Dermis microvascular lymphatic vessel endothelial cell (primary cell): ENCODE results near the gene FBXO8. TPM values are rescaled to one million over a fixed set of nuclear protein-coding genes. Genes with fewer than 3 reads are reported as not detected.

Source experiments
- DNase-seq, 2 donors: peaks; one replicate each; pipeline versions ENCODE4 v3.0.0 to v3.0.0-alpha.2; 2010; ENCODE audit warnings: low read depth in 2 of 2
- total RNA-seq: library from RNA; depleted of rRNA; stranded (reverse); fragments of >200 nt; gene quantifications from 2 replicates; pipeline ENCODE4 v1.2.1, GENCODE V29; 2014

Gene FBXO8
- total RNA-seq, 1 donor from 2014 or later: 24.3 TPM

GRCh38 chr4:174210952-174211490 is 72.4 kb downstream of the FBXO8 start:
- no peak for DNase-seq

DNA sequence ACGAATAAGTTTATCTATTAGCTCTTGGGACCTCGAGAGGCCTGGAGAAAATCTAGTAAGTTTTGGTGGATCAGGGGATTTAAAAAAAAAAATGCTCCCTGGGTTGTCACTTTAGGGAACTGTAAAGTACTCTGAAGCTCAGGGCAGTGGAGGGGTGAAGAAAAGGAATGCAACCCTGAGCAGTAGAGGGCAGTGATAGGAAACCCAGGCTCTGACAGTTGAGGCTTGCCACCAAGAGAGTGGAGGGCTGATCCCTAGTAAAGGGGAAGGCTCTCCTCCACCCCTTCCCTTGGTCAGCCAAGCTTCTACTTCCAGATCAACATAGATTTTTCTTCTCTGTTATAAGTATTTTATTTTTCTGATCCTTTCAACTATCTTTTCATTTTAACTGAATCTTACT is 73.1 kb downstream of the FBXO8 start:
- no peak for DNase-seq

DNA sequence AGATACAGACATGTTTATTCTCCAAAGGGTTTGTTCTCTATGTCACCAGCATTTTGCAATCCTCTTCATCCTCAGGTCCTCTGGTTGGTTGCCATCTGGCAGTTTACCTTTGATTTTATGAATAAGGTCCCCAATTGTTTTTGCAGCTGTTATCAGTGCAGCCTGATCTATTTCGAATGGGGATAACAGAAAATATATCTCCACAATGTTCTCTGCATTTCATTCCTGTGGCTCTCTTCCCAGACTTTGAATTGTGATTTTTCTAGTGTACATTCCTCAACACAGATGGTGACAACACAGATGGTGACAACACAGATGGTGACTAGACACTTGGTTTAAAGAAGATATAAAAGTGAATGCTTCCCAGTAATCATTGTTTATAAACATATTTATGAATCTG is 74.1 kb downstream of the FBXO8 start:
- no peak for DNase-seq

DNA sequence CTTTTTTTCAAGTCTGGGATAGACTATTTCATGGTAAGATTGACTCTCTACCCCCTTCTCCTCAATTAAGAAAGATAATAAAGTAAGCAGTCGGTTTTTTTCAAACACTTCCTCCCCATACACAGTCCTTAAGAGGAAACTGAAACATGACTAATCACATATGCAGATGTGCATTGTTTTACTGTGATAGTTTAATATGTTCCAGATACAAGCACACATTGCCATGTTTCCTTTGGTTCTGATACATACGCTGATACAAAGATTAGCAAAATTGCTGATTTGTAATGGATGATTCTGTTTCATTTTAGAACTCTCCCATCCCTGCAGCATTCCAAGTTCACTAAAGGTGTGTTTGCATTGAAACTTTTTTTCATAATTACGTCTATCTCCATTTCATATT is 76.1 kb downstream of the FBXO8 start:
- no peak for DNase-seq

- no peak for DNase-seq
Observed at GRCh38 chr4:174204164-174204831, 79.2 kb downstream of the FBXO8 start.

GRCh38 chr4:174201871-174202270 is 81.6 kb downstream of the FBXO8 start:
- no peak for DNase-seq

- DNase-seq: no peak
Observed at GRCh38 chr4:174199735-174200134, 83.7 kb downstream of the FBXO8 start.

DNA sequence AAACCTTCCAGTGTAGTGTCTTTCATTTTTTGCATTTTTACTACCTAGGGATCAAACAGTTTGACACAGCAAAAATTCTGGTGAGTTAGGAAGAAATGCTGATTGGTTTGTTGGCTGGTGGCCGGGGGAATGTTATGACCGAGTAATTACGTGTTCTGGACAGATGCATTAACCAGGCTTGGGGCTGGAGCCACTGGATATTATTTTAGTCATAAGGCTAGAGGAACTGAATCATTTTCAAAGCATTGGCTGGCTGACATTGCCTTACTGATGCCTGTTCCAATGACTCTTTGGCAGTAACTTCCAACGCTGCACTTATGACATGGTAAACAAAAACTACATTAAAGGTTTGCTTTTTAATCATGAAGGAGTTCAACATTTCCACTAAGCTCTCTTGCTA is 84.6 kb downstream of the FBXO8 start:
- peak; percentile 5 to 47 for DNase-seq

DNA sequence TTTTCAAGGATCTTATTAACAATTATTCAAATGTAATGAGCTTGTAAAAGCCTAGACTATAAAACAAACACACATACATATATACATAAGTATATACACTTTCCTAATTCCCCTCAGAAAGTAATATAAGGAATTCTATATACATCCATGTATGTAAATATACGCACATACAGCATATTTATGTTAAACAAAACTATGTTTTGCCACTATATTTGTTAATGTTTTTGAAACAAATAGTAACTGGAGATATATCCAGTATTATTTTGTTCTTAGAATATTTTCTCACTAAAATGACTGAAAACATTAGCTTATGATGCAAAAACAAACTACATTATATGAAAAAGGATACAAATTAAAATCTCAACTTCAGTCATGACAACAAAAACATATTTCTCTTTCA is 85.1 kb downstream of the FBXO8 start:
- DNase-seq: no peak

DNA sequence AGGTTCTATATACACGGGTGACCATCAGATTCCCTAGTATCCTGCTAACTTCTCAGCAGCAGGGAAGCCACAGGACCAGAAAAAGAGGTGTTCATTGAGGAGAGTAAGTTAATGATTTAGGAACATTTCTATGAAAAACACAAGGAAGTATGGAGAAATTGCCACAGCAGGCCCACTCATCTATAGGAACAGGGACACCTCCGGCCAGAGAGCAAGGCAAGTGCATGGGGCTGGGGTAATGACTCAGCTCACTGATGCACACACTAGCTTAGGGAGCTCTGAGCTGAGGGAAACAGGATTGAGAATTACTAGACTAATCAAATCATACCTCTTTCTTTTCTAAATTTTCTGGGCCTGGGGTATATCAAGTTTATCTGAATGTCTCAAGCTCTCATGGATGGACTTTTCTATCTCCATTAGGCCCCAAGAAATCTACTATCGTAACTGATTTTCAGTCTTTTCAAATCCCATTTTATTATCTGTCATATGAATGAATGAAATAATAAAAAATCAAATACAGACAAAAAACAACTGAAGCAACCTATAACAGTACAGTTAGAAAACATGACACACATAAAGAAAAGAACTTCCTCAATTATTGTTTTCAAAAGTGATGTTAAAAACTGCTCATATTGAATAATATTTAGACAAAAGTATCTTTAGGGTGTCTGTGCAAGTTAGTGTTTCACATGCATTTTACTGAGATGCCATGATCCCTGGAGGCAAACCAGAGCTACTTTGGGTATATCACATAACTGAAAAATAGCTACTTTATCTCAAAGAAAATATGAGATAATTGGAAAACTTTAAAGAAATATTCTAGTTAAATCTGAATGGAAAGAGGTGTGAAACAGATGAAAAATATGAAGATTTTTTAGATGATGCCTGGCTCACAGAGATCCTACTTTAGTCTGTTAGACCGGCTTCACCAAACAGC is 89.8 kb downstream of the FBXO8 start:
- DNase-seq: no peak

DNA sequence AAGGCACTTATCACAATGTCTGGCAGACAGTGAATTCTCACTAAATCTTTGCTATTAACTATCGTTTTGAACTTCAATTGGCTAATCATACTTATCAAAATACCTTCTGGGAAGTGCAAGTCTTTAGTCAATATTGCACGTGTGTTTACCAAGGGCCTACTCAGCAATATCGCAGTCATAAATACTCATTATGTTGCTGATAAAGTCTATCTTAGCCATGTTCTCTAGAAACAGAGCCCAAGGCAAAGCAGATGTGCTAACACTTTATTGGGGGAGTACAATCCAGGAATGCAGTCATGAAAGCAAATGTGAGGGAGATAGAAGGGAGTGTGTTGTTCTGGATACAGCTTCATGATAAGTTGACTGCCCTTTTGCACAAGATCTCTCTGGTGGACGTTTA is 90.5 kb downstream of the FBXO8 start:
- DNase-seq: no peak

DNA sequence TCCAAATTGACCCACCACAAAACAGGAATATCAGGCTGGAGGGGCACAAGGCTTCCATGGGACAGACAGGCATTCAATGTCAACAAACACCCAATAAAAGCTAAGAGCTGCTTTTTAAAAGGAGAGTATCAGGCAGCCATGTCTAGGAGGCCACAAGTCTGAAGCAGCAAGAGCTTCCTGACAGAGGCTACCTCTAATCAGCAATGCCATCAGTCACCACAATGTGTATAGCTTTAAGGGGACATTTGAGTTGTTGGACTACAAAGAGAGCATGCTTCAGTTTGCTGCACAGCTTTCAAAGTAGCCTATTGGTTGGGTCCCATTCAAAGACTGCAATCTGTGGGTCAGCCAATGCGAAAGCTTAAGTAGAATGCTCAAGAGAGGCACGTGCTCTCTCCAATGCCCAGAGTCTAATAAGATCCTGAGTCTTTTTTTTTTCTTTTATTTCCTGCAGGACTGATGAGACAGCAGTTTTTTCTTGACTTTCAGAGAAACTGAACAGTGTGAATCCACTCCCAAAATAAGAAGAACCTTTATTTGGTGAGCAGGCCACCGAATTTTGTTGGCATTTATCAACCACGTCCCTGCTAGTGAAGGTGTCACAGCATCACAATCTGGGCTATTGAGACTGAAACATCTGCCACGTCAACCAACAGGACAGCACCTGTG is 92.5 kb downstream of the FBXO8 start:
- no peak for DNase-seq

GRCh38 chr4:174189392-174190015 is 94.0 kb downstream of the FBXO8 start:
- DNase-seq: no peak

Other genes starting within 250 kb of the FBXO8 start
- 7.7 and 10.7 TPM in 2 replicates for gene CEP44, start 244 bp upstream of the FBXO8 start, total RNA-seq
- gene HPGD, start 238.8 kb upstream of the FBXO8 start, total RNA-seq: not detected in 2 replicates